ENCODE results near the gene AIG1. TPM values are rescaled to one million over a fixed set of nuclear protein-coding genes. Genes with fewer than 3 reads are reported as not detected.

AIG1 gene
- total and polyA plus RNA-seq, 2 donors from 2014 or later, result 57.3 to 146 TPM

DNA sequence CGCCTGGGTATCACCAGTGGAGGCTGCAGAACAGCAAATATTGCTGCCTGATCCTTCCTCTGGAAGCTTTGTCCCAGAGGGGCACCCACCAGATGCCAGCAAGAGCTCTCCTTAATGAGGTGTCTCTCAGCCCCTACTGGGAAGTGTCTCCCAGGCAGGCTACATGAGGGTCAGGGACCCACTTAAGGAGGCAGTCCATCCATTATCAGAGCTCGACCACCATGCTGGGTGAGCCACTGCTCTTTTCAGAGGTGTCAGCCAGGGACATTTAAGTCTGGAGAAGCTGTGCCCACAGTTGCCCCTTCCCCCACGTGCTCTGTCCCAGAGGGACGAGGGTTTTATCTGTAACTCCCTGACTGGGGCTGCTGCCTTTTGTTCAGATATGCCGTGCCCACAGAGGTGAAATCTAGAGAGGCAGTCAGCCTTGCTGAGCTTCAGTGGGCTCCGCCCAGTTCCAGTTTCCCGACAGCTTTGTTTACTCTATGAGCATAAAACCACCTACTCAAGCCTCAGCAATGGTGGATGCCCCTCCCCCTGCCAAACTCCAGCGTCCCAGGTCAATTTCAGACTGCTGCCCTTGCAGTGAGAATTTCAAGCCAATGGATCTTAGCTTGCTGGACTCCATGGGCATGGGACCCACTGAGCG is 25.9 kb upstream of the AIG1 start:
- no peaks in the 10 kb centered on the region for H3K9me3 ChIP-seq (ENCODE audit: control insufficient read depth in 2 of 3, insufficient read depth in 1 of 3, low read length in 3 of 3)
- FAIRE-seq (no peak), DNase-seq (no peak)
- TF ChIP-seq, protein P1, sequence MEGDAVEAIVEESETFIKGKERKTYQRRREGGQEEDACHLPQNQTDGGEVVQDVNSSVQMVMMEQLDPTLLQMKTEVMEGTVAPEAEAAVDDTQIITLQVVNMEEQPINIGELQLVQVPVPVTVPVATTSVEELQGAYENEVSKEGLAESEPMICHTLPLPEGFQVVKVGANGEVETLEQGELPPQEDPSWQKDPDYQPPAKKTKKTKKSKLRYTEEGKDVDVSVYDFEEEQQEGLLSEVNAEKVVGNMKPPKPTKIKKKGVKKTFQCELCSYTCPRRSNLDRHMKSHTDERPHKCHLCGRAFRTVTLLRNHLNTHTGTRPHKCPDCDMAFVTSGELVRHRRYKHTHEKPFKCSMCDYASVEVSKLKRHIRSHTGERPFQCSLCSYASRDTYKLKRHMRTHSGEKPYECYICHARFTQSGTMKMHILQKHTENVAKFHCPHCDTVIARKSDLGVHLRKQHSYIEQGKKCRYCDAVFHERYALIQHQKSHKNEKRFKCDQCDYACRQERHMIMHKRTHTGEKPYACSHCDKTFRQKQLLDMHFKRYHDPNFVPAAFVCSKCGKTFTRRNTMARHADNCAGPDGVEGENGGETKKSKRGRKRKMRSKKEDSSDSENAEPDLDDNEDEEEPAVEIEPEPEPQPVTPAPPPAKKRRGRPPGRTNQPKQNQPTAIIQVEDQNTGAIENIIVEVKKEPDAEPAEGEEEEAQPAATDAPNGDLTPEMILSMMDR (IDR thresholded peaks at IDR 0.05; ENCODE audit: borderline replicate concordance, extremely low read depth, insufficient read depth), result no peak
- no peaks in the 10 kb centered on the region for H3K36me3 ChIP-seq (ENCODE audit: control insufficient read depth in 2 of 3, insufficient read depth in 3 of 3, low read length in 3 of 3)
- no peaks in the 10 kb centered on the region for H3K4me1 ChIP-seq (ENCODE audit: control insufficient read depth in 2 of 3, insufficient read depth in 2 of 3, low read depth in 1 of 3, low read length in 3 of 3)
- no peak overlapping the region for H3K9ac ChIP-seq (ENCODE audit: low read length in 3 of 3)
- no peak overlapping the region for H3K4me3 ChIP-seq (ENCODE audit: low read length in 3 of 3)
- H3K27me3 ChIP-seq (ENCODE audit: control insufficient read depth, insufficient read depth, low read length), result no peaks in the 10 kb centered on the region
- no peak overlapping the region for H3K27ac ChIP-seq (ENCODE audit: low read depth in 2 of 2, low read length in 2 of 2)
- intact Hi-C loops (cut with DNase I), result no loop called here

DNA sequence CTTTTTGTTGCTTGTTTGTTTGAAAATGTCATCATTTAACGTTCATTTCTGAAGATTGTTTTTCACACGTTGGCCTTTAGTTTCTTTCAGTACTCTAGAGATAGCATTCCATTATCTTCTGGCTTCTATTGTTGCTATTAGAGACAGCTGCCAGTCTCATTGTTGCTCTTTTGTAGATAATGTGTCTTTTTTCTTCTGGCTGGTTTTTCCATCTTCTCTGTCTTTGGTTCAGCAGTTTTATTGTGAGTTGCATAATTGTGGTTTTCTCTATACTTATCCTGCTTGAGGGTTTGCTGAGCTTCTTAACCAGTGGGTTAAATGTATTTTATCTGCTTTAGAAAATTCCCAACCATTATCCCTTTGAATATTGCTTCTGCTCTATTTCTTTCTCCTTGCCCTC is 23.2 kb upstream of the AIG1 start:
- FAIRE-seq, result no peak
- TF ChIP-seq, protein P1 (IDR thresholded peaks at IDR 0.05; ENCODE audit: borderline replicate concordance, extremely low read depth, insufficient read depth), result no peak
- intact Hi-C loops (cut with DNase I), result no loop called here
- DNase-seq, result no peak
- no peak overlapping the region for H3K27ac ChIP-seq (ENCODE audit: low read depth in 2 of 2, low read length in 2 of 2)
- no peak overlapping the region for H3K9ac ChIP-seq (ENCODE audit: low read length in 3 of 3)
- no peaks in the 10 kb centered on the region for H3K9me3 ChIP-seq (ENCODE audit: control insufficient read depth in 2 of 3, insufficient read depth in 1 of 3, low read length in 3 of 3)
- no peaks in the 10 kb centered on the region for H3K27me3 ChIP-seq (ENCODE audit: control insufficient read depth, insufficient read depth, low read length)
- no peaks in the 10 kb centered on the region for H3K4me1 ChIP-seq (ENCODE audit: control insufficient read depth in 2 of 3, insufficient read depth in 2 of 3, low read depth in 1 of 3, low read length in 3 of 3)
- no peaks in the 10 kb centered on the region for H3K36me3 ChIP-seq (ENCODE audit: control insufficient read depth in 2 of 3, insufficient read depth in 3 of 3, low read length in 3 of 3)
- H3K4me3 ChIP-seq (ENCODE audit: low read length in 3 of 3), result no peak overlapping the region

DNA sequence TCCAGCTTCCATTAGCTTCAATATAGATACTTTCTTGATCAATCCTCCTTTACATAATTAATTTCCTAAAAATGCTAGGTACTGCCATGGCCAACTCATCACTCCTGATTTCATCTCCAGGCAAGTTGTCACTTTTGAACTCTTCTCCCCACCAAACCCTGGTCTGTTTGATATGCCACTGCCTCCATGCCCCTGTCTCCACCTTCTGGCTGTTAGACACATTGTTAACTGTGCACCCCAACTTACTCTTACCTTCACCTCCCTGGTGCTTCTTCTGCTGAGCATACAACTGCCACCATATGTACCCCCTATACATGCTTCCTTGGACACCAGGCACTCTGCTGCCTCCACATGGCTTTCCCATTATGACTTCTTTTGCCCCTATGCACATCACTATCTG is 21.9 kb upstream of the AIG1 start:
- H3K27me3 ChIP-seq (ENCODE audit: control insufficient read depth, insufficient read depth, low read length), result no peaks in the 10 kb centered on the region
- intact Hi-C loops (cut with DNase I), result no loop called here
- FAIRE-seq, result no peak

More for the DNA sequence above, 21.9 kb upstream of the AIG1 start:
- Histone ChIP-seq H3K4me3 (ENCODE audit: low read length in 3 of 3) (no peak overlapping the region), H3K9me3 (ENCODE audit: control insufficient read depth in 2 of 3, insufficient read depth in 1 of 3, low read length in 3 of 3) (no peaks in the 10 kb centered on the region), H3K27ac (ENCODE audit: low read depth in 2 of 2, low read length in 2 of 2) (no peak overlapping the region), H3K36me3 (ENCODE audit: control insufficient read depth in 2 of 3, insufficient read depth in 3 of 3, low read length in 3 of 3) (no peaks in the 10 kb centered on the region), H3K9ac (ENCODE audit: low read length in 3 of 3) (no peak overlapping the region), H3K4me1 (ENCODE audit: control insufficient read depth in 2 of 3, insufficient read depth in 2 of 3, low read depth in 1 of 3, low read length in 3 of 3) (no peaks in the 10 kb centered on the region)
- TF ChIP-seq, protein P1 (IDR thresholded peaks at IDR 0.05; ENCODE audit: borderline replicate concordance, extremely low read depth, insufficient read depth), result no peak
- no peak for DNase-seq
